GM12801 (cell line): ENCODE measurements around the gene GARIN1A.

Source experiments
- CTCF ChIP-seq: IDR thresholded peaks from one replicate; pipeline ENCODE4 v1.5.1; 2011; ENCODE audit warnings: control low read depth; ENCODE audit not compliant: insufficient read length; ENCODE audit errors: extremely low read depth

GARIN1A gene

GRCh38 chr7:128671992-128672391, at the start of gene GARIN1A:
Gene GARIN1A, plus strand, starts transcription at chr7:128672292. Its CDS starts 106 bp downstream, at chr7:128672398.
- TF ChIP-seq CTCF, result no peak

GRCh38 chr7:128660596-128660995, 11.5 kb upstream of the GARIN1A start:
- TF ChIP-seq CTCF, result no peak

GRCh38 chr7:128661446-128661845, 10.6 kb upstream of the GARIN1A start:
- TF ChIP-seq CTCF, result no peak

- TF ChIP-seq CTCF, result no peak
Observed at GRCh38 chr7:128662091-128662490, 10.0 kb upstream of the GARIN1A start.

- no peak for TF ChIP-seq CTCF
Observed at GRCh38 chr7:128665057-128665456, 7.0 kb upstream of the GARIN1A start.

GRCh38 chr7:128666200-128666599, 5.9 kb upstream of the GARIN1A start:
- no peak for TF ChIP-seq CTCF

- no peak for TF ChIP-seq CTCF
Observed at GRCh38 chr7:128672927-128673517, 930 bp downstream of the GARIN1A start.

- no peak for TF ChIP-seq CTCF
Observed at GRCh38 chr7:128673571-128673970, 1.5 kb downstream of the GARIN1A start.
